Stimulated activated CD8-positive, alpha-beta memory T cell treated with anti-CD3 and anti-CD28 coated beads, Interleukin-15, amount 100 ng/mL, for 1 hour (primary cell): ENCODE data around the gene MYOM3.

Experiments
- DNase-seq: peaks from one replicate; pipeline ENCODE4 v3.0.0-alpha.2; 2020; ENCODE audit warnings: low read depth

The MYOM3 gene

DNA sequence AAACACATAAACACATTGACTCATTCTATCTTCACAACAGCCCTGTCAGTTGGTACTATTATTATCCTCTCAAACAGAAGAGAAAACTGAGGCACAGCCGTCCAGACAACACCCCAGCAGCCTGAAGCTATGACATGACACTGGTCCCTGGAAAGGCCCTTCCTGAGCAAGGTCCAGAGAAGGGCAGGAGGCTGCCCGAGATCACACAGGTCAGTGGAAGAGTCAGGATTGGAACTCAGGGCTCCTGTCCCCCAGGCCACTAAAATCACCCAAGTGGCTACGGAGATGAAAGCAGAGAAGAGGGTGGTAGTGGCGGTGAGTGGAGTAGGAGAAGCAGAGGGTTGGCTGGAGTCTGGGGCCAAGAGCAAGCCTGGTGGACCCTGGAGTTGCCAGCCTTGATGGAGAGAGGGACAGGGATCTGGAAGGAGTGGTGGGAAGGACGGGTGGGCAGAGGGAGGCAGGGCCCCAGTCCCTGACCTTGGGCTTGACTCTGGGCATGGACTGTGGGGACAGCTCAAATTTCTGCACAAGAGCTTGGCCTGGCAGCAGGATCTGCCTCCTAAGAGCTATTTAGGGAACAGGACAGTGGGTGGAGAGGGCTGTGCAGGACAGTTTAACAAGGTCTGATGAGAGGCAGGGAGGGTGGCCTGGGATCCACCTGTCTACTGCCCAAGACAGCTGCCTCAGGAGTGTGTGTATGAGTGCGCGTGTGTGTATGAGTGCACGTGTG is 15.8 kb downstream of the MYOM3 start:
- no peak for DNase-seq

DNA sequence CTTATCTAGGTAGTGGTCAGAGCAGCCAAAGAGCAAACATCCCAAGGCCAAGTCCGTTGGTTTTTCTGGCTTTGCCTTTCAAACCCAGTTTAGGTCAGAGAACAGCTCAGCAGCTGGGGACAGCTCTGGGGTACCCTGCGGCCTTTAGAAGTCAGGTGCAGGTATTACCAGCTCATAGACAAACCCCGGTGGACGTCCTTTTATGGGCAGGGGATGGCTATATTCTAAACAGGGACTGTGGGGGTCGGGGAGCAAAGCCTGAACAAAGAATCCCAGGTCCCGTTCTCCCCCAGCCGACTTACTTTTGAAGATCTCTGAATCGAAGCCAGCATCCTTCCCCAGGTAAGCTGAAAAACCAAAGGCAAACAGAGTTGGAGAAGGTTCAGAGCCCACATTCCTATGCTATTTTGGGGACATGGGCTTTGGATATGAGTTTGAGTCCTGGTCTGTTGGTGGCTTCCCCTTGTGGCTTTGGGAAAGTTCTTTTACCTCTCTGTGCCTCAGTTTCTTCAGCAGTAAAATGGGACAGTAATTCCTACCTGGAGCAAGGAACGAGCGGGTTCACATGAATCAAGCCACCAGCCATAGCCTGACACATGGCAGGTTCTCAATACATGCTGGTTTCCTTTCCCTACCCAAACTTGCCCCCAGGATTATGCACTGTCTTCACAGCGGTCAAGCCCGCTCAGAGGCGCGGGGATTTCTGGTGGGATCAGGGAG is 16.6 kb downstream of the MYOM3 start:
- no peak for DNase-seq

- DNase-seq = no peak
These were observed 17.4 kb downstream of the MYOM3 start for GRCh38 chr1:24094554-24094953.

DNA sequence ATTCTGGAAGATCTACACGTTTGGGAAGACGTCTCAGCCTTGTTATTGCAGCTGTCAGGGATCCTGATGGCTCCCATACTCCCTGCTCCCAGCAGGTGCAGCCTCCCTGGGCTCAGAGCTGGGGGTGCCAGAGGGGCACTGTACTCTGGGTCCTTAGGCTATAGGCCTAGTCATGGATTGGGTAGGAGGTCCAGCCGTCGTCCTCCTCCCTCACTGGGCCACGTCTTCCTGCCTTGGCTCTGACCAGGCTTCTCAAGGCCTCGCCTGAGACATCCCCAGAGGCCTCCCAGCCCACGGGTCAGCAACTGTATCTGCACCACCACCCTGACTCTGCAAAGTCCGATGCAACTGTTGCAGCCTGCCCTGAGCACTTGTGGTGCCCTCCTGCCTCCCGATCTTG is 18.2 kb downstream of the MYOM3 start:
- no peak for DNase-seq

DNA sequence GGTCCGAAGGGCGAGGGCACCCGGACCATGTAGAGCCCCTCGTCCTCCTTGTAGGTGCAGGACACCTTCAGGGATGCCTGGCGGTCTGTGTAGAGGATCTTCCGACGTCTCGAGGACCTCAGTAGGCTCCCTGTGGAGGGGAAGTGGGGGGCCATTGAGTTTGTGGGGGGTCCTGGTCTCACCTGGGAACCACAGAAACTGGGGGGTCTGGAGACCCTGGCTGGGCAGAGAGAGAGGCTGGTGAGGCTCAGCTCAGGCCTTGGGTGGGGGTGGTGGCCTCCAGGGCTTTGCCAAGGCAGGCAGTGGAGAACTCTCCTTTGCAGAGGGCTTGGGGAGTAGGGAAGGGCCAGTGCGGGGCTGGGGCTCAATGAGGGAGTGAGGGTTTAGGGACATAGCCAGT is 19.0 kb downstream of the MYOM3 start:
- DNase-seq = no peak

- DNase-seq = no peak
These were observed 19.9 kb downstream of the MYOM3 start for GRCh38 chr1:24091971-24092482.

DNA sequence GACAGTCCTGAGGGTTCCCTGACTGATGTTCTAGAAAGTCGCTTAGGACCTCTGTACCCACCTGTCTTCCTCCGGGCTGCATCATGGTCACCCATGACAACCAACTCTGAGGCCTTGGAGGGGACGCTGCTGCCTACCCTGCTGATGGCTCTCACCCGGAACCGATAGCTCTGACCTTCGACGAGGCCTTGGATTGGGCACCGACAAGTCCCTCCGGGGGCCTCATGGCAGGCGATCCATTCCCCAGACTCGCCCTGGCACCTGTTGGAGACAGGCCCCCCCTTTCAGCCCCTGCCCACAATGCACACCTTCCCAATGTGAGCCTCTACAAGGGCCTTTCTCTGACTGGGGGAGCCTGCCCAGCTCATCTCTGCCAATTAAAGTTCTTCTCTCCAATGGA is 21.2 kb downstream of the MYOM3 start:
- DNase-seq = no peak

- DNase-seq = no peak
These were observed 22.0 kb downstream of the MYOM3 start for GRCh38 chr1:24089743-24090555.

GRCh38 chr1:24089027-24089742 is 22.8 kb downstream of the MYOM3 start:
- DNase-seq = no peak

DNA sequence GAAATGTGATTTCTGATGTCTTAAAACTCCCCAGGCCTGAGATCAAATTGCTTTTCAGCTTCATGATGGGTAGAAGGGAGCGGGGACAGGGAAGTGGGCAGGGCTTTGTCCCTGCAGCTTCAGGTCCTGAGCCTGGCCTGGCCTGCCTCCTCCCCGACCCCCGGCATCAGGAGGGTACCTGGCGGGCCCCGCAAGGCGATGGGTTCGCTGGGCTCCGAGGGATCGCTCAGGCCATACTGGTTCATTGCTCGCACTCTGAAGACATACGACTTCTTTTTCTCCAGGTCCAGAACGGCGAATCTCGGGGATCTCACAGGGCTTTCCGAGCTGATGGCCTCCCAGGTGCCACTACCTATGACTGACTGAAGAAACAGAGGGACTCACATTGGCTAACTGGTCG is 25.5 kb downstream of the MYOM3 start:
- no peak for DNase-seq

GRCh38 chr1:24085546-24085945 is 26.4 kb downstream of the MYOM3 start:
- DNase-seq = no peak

DNA sequence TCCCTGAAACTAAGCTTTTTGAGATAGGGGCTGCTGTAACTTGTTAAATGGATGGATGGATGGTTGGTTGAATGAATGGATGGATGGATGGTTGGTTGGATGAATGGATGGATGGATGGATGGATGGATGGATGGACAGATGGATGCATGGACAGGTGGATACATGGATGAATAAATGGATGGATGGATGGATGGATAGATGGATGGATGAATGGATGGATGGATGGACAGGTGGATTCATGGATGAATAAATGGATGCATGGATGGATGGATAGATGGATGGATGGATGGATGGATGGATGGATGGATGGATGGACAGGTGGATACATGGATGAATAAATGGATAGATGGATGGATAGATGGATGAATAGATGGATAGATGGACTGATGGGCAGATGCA is 26.9 kb downstream of the MYOM3 start:
- no peak for DNase-seq

GRCh38 chr1:24084050-24084449 is 27.9 kb downstream of the MYOM3 start:
- DNase-seq = no peak

DNA sequence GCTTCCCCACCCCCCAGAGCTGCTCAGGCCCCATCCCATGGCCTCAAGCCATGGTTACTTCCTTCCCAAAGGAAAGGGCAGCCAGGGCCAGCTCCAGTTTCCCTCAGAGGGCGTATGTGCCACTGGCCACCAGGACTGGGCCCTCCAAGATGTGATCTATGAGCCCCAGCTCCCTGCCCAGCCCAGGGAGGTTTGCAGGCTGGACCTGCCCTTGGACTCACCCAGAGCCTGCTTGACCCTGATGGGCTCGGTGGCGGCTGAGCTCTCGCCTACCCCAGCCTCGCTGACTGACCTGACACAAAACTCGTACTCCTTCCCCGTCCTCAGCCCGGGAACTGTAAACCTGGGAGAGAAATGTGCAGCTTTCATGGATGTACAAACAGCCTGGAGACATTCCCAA is 29.6 kb downstream of the MYOM3 start:
- DNase-seq = no peak

DNA sequence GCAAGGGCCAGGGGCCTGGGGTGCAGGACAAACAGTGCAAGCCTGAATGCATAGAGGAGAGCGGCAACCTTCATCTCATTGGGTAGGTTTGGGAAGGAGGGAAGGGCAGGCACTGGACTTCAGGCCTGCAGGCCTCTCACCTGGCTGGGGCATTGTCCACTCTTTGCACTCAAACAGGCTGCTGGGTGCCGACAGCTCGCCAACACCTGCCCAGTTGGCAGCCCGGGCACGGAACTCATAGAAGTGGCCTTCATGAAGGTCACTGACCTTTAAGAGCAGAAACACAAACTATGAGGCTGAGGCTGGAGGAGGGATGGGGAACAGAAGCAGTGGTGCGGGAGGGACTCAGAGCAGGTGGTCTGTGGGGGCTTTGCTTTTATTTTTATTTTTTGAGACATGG is 30.7 kb downstream of the MYOM3 start:
- no peak for DNase-seq

DNA sequence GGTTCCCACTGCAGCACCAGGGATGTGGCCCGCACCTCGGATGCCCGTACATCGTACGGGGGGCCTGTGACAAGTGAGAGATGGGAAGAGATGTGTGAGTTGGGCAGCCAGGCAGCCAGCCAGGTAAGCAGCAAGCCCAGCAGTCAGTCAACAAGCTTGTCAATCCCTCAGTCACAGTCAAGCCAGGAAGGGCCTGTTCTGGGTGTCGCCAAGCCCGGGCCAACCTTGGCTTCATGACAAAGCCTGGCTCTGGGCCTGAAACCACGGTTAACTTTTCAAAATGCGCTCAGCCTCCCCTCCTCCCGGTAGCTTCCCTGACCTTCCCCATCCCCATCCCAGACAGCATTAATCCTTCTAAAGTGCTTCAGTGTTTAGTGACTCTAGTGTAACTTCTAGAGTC is 31.8 kb downstream of the MYOM3 start:
- DNase-seq = no peak

DNA sequence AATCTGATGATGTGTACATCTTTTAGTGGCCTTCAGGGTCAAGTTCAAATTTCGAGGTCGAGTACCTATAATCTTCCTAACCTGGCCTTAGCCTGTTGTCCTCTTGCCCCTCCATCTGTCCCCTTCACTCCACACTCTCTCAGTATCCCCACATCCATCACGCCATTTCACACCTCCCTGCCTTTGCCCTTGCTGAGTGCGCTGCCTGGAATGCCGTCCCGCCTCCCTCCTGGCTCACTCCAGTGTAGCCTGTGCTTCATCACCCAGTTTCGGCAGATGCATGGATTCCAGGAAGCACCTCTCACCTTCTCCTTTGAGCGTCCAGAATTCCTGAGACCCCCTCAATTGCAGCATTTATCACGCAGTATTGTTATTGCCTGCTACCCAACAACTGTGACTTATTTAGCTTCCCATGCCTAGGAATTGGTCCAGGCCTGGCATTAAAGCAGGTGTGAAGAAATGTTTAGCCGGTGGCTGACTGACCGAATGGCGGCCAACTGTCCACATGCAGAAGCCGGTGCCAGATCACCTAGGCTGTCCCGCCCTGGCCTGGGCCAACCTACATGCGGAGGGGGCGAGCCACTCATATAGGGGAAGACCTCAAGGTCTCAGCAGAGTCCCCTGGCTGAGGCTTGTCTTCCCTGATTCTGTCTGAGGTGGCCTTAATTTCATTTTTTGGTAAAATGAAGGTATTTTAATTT is 34.5 kb downstream of the MYOM3 start:
- DNase-seq = no peak

DNA sequence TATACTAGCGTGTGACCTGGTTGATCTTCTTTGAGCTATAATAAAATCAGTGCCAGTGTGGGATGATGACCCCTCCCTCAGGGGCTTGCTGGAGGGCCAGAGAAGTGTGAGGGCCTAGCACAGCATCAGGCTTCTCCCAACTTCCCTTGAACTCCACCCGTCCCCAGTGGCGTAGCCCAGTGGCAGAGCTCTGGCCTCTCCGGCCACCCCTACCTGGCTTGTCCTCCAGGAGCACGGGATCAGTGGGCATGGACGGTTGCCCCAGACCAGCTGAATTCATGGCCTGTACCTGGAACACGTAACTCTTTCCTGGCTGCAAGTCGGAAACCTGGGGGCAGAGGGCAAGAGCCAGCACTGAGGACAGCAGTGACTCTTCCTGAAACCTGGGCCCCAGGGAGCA is 36.0 kb downstream of the MYOM3 start:
- DNase-seq = no peak

- DNase-seq = no peak
These were observed 36.4 kb downstream of the MYOM3 start for GRCh38 chr1:24075590-24075854.

DNA sequence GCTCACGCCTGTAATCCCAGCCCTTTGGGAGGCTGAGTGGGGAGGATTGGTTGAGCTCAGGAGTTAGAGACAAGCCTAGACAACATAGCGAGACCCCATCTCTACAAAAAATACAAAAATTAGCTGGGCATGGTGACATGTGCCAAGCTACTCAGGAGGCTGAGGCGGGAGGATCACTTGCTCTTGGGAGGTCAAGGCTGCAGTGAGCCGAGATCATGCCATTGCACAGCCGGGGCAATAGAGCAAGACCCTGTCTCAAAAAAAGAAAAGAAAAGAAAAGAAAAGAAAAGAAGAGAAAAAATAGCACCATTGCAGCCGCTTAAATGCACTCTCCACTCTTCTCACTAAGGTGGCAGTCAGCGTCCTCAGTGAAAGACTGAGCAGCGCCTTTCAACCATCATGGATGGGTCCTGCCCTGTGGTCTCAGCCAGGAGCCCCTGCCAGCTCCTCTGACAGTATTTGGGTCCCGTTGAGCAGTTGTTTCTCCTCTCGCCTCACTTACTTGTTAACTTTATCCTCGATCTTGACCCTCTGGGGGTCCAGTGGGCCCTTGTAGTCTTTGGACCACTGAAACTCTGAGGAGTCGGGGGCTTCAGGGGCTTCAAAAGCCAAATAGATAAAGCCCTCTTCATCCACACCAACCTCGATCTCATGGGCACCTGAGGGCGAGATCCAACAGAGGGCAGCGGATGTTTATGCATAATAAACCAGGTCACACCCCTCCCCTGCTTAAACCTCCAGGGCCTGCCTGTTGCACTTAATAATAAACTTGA is 36.9 kb downstream of the MYOM3 start:
- DNase-seq = no peak

DNA sequence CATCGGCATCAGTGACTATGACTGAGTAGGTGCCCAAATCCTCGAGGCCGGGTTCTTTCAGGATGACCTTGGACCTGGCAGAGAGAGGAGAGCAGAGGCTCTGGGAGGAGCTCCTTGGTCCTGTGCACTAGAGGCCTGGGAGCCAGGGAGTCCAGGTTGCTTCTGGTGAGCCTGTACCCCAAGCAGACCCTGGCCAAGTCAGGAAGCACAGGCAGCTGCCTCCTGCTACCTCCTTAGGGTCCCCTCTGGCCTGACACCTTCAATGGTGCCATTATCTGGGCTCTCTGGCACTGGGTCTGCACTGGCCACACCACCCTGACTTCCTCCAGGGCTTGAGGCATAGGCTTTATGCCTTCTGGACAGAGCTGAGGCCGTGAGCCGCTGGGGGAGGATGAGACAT is 37.7 kb downstream of the MYOM3 start:
- DNase-seq = no peak
